Keratinocyte (primary cell): ENCODE data around the gene RNF180.

ENCODE experiments used
- EZH2 ChIP-seq: IDR thresholded peaks from one replicate; pipeline ENCODE4 v1.6.1; 2012; ENCODE audit warnings: inconsistent platforms, mild to moderate bottlenecking, low read length, moderate library complexity
- TF ChIP-seq, protein P1 (sequence below), 3 experiments: IDR thresholded peaks in 1 of 3; conservative IDR thresholded peaks in 1 of 3; optimal IDR thresholded peaks in 1 of 3; 2 replicates in 2 of 3; 3 replicates in 1 of 3; pipeline versions ENCODE3 to v1.5.1; 2011; ENCODE audit warnings: low read length in 3 of 3, mild to moderate bottlenecking in 3 of 3, moderate library complexity in 2 of 3, control low read depth in 1 of 3, inconsistent platforms in 1 of 3; ENCODE audit not compliant: insufficient read depth in 2 of 3; ENCODE audit errors: extremely low read depth in 1 of 3

- TF ChIP-seq EZH2: no peak
- TF ChIP-seq, protein P1, sequence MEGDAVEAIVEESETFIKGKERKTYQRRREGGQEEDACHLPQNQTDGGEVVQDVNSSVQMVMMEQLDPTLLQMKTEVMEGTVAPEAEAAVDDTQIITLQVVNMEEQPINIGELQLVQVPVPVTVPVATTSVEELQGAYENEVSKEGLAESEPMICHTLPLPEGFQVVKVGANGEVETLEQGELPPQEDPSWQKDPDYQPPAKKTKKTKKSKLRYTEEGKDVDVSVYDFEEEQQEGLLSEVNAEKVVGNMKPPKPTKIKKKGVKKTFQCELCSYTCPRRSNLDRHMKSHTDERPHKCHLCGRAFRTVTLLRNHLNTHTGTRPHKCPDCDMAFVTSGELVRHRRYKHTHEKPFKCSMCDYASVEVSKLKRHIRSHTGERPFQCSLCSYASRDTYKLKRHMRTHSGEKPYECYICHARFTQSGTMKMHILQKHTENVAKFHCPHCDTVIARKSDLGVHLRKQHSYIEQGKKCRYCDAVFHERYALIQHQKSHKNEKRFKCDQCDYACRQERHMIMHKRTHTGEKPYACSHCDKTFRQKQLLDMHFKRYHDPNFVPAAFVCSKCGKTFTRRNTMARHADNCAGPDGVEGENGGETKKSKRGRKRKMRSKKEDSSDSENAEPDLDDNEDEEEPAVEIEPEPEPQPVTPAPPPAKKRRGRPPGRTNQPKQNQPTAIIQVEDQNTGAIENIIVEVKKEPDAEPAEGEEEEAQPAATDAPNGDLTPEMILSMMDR (optimal IDR thresholded peaks at IDR 0.05 in 1 of 3, IDR thresholded peaks at IDR 0.05 in 1 of 3, conservative IDR thresholded peaks at IDR 0.05 in 1 of 3; ENCODE audit: extremely low read depth in 1 of 3, insufficient read depth in 2 of 3, low read length in 3 of 3): no peak
Measured at GRCh38 chr5:64125521-64125920, 40.1 kb upstream of the RNF180 start.
